Breast epithelium (tissue), 3 donors: ENCODE data around the gene DAP3.

ENCODE experiments used
- POLR2A ChIP-seq: fragments of 450-650 bp; IDR thresholded peaks from one replicate; pipeline ENCODE4 v1.6.1; 2016; ENCODE audit warnings: antibody characterized with exemption, mild to moderate bottlenecking, moderate library complexity
- TF ChIP-seq, protein P1 (sequence below), 3 donors: fragments of 450-650 bp; IDR thresholded peaks; one replicate each; pipeline ENCODE4 v1.5.1; 2016 to 2017; ENCODE audit warnings: antibody characterized with exemption in 3 of 3, mild to moderate bottlenecking in 3 of 3, moderate library complexity in 3 of 3

DNA sequence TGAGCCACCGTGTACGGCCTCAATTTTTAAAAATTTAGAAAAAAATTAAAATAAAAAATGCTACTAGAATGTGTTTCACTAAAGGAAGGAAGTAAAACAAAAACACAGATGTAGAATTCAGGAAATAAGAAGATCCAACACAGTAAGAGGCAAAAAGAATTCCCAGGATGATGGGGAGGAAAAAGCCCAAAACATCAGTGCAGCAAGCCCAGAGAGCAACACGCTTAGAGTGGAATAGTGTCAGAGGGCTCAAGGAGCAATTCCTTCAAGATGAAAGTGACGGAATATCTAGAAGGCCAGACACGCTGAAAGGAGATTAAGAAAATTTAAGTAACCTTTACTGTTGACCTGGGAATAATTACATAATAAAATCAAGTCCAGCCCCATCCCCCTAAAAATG, 80.4 kb downstream of the DAP3 start:
- TF ChIP-seq POLR2A = no peak
- TF ChIP-seq, protein P1, sequence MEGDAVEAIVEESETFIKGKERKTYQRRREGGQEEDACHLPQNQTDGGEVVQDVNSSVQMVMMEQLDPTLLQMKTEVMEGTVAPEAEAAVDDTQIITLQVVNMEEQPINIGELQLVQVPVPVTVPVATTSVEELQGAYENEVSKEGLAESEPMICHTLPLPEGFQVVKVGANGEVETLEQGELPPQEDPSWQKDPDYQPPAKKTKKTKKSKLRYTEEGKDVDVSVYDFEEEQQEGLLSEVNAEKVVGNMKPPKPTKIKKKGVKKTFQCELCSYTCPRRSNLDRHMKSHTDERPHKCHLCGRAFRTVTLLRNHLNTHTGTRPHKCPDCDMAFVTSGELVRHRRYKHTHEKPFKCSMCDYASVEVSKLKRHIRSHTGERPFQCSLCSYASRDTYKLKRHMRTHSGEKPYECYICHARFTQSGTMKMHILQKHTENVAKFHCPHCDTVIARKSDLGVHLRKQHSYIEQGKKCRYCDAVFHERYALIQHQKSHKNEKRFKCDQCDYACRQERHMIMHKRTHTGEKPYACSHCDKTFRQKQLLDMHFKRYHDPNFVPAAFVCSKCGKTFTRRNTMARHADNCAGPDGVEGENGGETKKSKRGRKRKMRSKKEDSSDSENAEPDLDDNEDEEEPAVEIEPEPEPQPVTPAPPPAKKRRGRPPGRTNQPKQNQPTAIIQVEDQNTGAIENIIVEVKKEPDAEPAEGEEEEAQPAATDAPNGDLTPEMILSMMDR (IDR thresholded peaks at IDR 0.05) = no peak
